Mesenchymal stem cell (in vitro differentiated cells and primary cell): ENCODE results near the gene TMEM176B.

Experiments
- DNase-seq: peaks from one replicate; pipeline ENCODE4 v3.0.0-alpha.2; 2013
- H2AFZ ChIP-seq: one replicate; pipeline ENCODE4 v1.6.1; 2013; ENCODE audit warnings: low read depth, mild to moderate bottlenecking, control low read depth, inconsistent platforms, low read length, moderate library complexity
- H2AK5ac ChIP-seq: 2 replicates; pipeline ENCODE4 v1.6.1; 2013; ENCODE audit warnings: low read length, moderate library complexity, mild to moderate bottlenecking, inconsistent platforms; ENCODE audit not compliant: severe bottlenecking
- H2BK120ac ChIP-seq: one replicate; pipeline ENCODE4 v1.6.1; 2013; ENCODE audit warnings: low read depth, mild to moderate bottlenecking, inconsistent platforms, low read length, moderate library complexity
- H2BK12ac ChIP-seq, 2 experiments: one replicate each; pipeline ENCODE4 v1.6.1; 2013; ENCODE audit warnings: inconsistent platforms in 2 of 2, low read length in 2 of 2, mild to moderate bottlenecking in 2 of 2, moderate library complexity in 2 of 2, control low read depth in 1 of 2
- H2BK15ac ChIP-seq: one replicate; pipeline ENCODE4 v1.6.1; 2013; ENCODE audit warnings: mild to moderate bottlenecking, low read depth, inconsistent platforms; ENCODE audit not compliant: poor library complexity, severe bottlenecking
- H2BK5ac ChIP-seq: 2 replicates; pipeline ENCODE4 v1.6.1; 2013; ENCODE audit warnings: low read depth, mild to moderate bottlenecking, low read length, control low read depth, inconsistent platforms; ENCODE audit not compliant: poor library complexity, severe bottlenecking
- H3K14ac ChIP-seq, 2 experiments: one replicate each; pipeline ENCODE4 v1.6.1; 2013; ENCODE audit warnings: inconsistent platforms in 2 of 2, low read length in 2 of 2, control low read depth in 1 of 2, mild to moderate bottlenecking in 1 of 2, moderate library complexity in 1 of 2
- H3K18ac ChIP-seq, 2 experiments: one replicate each; pipeline ENCODE4 v1.6.1; 2013; ENCODE audit warnings: inconsistent platforms in 2 of 2, low read length in 2 of 2, control low read depth in 1 of 2, low read depth in 1 of 2, mild to moderate bottlenecking in 1 of 2
- H3K23ac ChIP-seq, 2 experiments: one replicate each; pipeline ENCODE4 v1.6.1; 2013; ENCODE audit warnings: inconsistent platforms in 2 of 2, low read length in 2 of 2, mild to moderate bottlenecking in 2 of 2, moderate library complexity in 2 of 2, control low read depth in 1 of 2
- H3K27ac ChIP-seq: 2 replicates; pipeline ENCODE4 v1.5.1; 2013; ENCODE audit warnings: mild to moderate bottlenecking, moderate library complexity, low read length, control low read depth, inconsistent platforms; ENCODE audit not compliant: poor library complexity, severe bottlenecking
- H3K27me3 ChIP-seq, 2 experiments: 2 replicates each; pipeline versions ENCODE4 v1.6.1 to v1.7.0; 2013; ENCODE audit warnings: low read length in 2 of 2, mild to moderate bottlenecking in 2 of 2, moderate library complexity in 2 of 2, control low read depth in 1 of 2, inconsistent platforms in 1 of 2; ENCODE audit not compliant: control insufficient read depth in 1 of 2, insufficient read depth in 1 of 2
- H3K36me3 ChIP-seq, 2 experiments: 2 replicates each; pipeline versions ENCODE4 v1.6.1 to v1.7.0; 2013; ENCODE audit warnings: low read length in 2 of 2, control low read depth in 1 of 2, inconsistent platforms in 1 of 2, low read depth in 1 of 2, mild to moderate bottlenecking in 1 of 2; ENCODE audit not compliant: insufficient read depth in 2 of 2, control insufficient read depth in 1 of 2
- H3K4ac ChIP-seq, 2 experiments: one replicate each; pipeline ENCODE4 v1.6.1; 2013; ENCODE audit warnings: inconsistent platforms in 2 of 2, low read length in 2 of 2, mild to moderate bottlenecking in 2 of 2, moderate library complexity in 2 of 2, control low read depth in 1 of 2, low read depth in 1 of 2
- H3K4me1 ChIP-seq: 2 replicates; pipeline ENCODE4 v1.6.1; 2013; ENCODE audit warnings: low read depth, low read length, control low read depth; ENCODE audit not compliant: control insufficient read depth, insufficient read depth
- H3K4me2 ChIP-seq: 2 replicates; pipeline ENCODE4 v1.6.1; 2013; ENCODE audit warnings: low read length, mild to moderate bottlenecking, inconsistent platforms; ENCODE audit not compliant: poor library complexity, severe bottlenecking
- H3K4me3 ChIP-seq, 2 experiments: 2 replicates each; pipeline versions ENCODE4 v1.5.1 to v1.7.0; 2013; ENCODE audit warnings: low read length in 2 of 2, mild to moderate bottlenecking in 2 of 2, control low read depth in 1 of 2, low read depth in 1 of 2; ENCODE audit not compliant: insufficient read depth in 1 of 2
- H3K79me1 ChIP-seq: replicated peaks from 2 replicates; pipeline ENCODE4 v1.6.1; 2013; ENCODE audit warnings: mild to moderate bottlenecking, control low read depth, low read length, inconsistent platforms; ENCODE audit not compliant: poor library complexity, severe bottlenecking
- H3K9ac ChIP-seq: 2 replicates; pipeline ENCODE4 v1.7.0; 2013; ENCODE audit warnings: mild to moderate bottlenecking, low read length, moderate library complexity
- H3K9me3 ChIP-seq: 2 replicates; pipeline ENCODE4 v1.7.0; 2013; ENCODE audit warnings: mild to moderate bottlenecking, low read length; ENCODE audit not compliant: control insufficient read depth
- H4K8ac ChIP-seq: one replicate; pipeline ENCODE4 v1.6.1; 2013; ENCODE audit warnings: inconsistent platforms, mild to moderate bottlenecking, low read length, moderate library complexity
- H4K91ac ChIP-seq: one replicate; pipeline ENCODE4 v1.6.1; 2013; ENCODE audit warnings: mild to moderate bottlenecking, low read length, inconsistent platforms
- WGBS: methylation state at CpG from one replicate; pipeline ENCODE4 v1.1.7; 2013; ENCODE audit warnings: mixed read lengths; 5-methylcytosine and 5-hydroxymethylcytosine counted together

The TMEM176B gene

DNA sequence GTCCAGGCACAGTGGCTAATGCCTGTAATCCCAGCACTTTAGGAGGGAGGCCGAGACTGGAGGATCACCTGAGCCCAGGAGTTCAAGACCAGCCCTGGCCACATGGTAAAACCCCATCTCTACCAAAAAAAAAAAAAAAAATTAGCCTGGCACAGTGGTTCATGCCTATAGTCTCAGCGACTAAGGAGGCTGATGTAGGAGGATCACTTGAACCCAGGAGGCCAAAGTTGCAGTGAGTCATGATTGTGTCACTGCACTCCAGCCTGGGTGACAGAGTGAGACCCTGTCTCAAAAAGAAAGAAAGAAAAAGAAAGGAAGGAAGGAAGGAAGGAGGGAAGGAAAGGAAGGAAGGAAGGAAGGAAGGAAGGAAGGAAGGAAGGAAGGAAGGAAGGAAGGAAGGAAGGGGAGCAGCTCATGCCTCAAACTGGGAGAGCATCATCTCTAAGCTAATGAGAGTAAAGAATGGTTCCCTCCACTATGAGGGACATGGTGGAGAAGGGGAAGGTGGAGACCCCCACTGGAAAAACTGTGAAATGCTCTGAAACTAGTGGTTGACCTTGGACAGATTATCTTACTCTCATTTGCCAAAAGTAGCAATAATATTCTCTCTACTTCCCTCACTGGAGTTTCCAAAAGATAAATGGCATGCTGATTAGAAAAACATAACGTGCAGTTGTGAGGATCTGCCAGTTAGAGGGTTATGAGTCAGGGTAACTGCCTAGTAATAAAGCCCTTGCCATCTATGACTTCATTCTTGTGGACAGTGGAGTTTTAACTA lies 46.1 kb downstream of the TMEM176B start:
- Histone ChIP-seq H2BK12ac (no peak overlapping the region), H3K4me3 (no peak overlapping the region), H2AFZ (no peak overlapping the region), H3K27me3 (peaks cover 0 to 3% of the 10 kb centered on the region in 2 experiments), H3K9ac (no peak overlapping the region), H3K14ac (no peak overlapping the region), H3K23ac (no peak overlapping the region), H3K4me2 (no peak overlapping the region), H4K91ac (no peak overlapping the region), H2BK15ac (no peak overlapping the region), H2BK5ac (no peak overlapping the region), H2BK120ac (no peak overlapping the region), H3K27ac (no peak overlapping the region), H2AK5ac (no peak overlapping the region), H3K4ac (no peak overlapping the region), H3K36me3 (no peaks in the 10 kb centered on the region), H3K18ac (no peak overlapping the region), H4K8ac (no peak overlapping the region), H3K9me3 (no peaks in the 10 kb centered on the region), H3K79me1 (no peaks in the 10 kb centered on the region), H3K4me1 (no peaks in the 10 kb centered on the region)
- DNase-seq, result no peak
- WGBS, result 3% methylated on average over 1 of the region's 3 CpGs

- H4K91ac ChIP-seq, result no peak overlapping the region
- no peak for DNase-seq
Measured at GRCh38 chr7:150753239-150753638, 46.9 kb downstream of the TMEM176B start.

DNA sequence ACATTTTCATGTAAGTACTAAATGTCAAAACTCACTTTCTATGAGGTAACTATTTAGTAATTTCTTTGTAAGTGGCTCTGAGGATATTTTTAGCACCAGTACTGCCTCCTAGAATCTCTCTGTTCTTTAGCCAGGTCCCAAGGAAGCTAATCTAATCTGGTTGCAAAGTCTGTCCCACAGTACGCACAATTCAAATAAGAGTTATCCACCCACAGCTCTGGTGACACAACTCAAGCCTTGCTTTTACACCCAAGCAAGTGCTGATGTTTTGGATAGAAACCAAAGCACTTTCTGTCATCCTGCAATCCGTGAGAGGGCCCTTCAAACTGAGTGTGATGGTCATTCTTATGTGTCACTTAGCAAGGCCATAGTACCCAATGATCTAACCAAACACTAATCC lies 48.5 kb downstream of the TMEM176B start:
- Histone ChIP-seq H4K8ac (no peak overlapping the region), H2BK120ac (no peak overlapping the region), H2BK15ac (no peak overlapping the region), H3K4me3 (no peak overlapping the region), H3K36me3 (no peaks in the 10 kb centered on the region), H3K27ac (no peak overlapping the region), H3K79me1 (no peaks in the 10 kb centered on the region), H2BK5ac (no peak overlapping the region), H3K14ac (no peak overlapping the region), H3K4me1 (no peaks in the 10 kb centered on the region), H3K4ac (no peak overlapping the region), H3K4me2 (no peak overlapping the region), H2AK5ac (no peak overlapping the region), H3K18ac (no peak overlapping the region), H4K91ac (no peak overlapping the region), H2AFZ (no peak overlapping the region), H3K27me3 (peaks cover 0 to 13% of the 10 kb centered on the region in 2 experiments), H3K23ac (no peak overlapping the region), H2BK12ac (no peak overlapping the region), H3K9ac (no peak overlapping the region), H3K9me3 (no peaks in the 10 kb centered on the region)
- WGBS, result 45% methylated on average over 2 of the region's 2 CpGs
- DNase-seq, result no peak

More at GRCh38 chr7:150753239-150753638, 46.9 kb downstream of the TMEM176B start:
- Histone ChIP-seq H3K27ac (no peak overlapping the region), H3K4me2 (no peak overlapping the region), H3K79me1 (no peaks in the 10 kb centered on the region), H3K18ac (no peak overlapping the region), H2AFZ (no peak overlapping the region), H3K14ac (no peak overlapping the region), H3K4ac (no peak overlapping the region), H4K8ac (no peak overlapping the region), H2BK5ac (no peak overlapping the region), H3K27me3 (peaks cover 0 to 11% of the 10 kb centered on the region in 2 experiments), H2BK15ac (no peak overlapping the region), H3K4me3 (no peak overlapping the region), H2BK12ac (no peak overlapping the region), H3K9ac (no peak overlapping the region), H3K23ac (no peak overlapping the region), H3K36me3 (no peaks in the 10 kb centered on the region), H2AK5ac (no peak overlapping the region), H2BK120ac (no peak overlapping the region), H3K4me1 (no peaks in the 10 kb centered on the region), H3K9me3 (no peaks in the 10 kb centered on the region)
- 65% methylated on average over 6 of the region's 6 CpGs for WGBS

DNA sequence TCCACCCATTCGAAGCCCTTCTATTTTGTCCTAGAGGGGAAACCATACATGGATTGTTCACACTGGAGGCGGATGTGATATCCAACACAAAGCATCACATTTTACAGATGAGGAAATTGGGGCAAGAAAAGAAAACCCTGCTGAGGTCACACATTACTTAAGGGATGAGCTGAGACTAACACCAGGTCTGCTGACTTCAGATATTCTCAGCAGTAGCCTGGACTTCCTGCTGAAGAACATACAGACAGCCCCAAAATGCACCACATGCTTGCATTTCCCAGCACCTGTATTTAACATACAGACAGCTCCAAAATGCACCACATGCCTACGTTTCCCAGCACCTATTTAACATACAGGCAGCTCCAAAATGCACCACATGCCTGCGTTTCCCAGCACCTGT lies 51.8 kb downstream of the TMEM176B start:
- no peak overlapping the region for H3K18ac ChIP-seq
- no peak overlapping the region for H3K23ac ChIP-seq
- H2BK12ac ChIP-seq, result no peak overlapping the region
- no peak overlapping the region for H3K4ac ChIP-seq
- H3K79me1 ChIP-seq, result no peaks in the 10 kb centered on the region
- no peak overlapping the region for H2AFZ ChIP-seq
- H3K36me3 ChIP-seq, result no peaks in the 10 kb centered on the region
- H2BK15ac ChIP-seq, result no peak overlapping the region
- H2BK120ac ChIP-seq, result no peak overlapping the region
- no peak overlapping the region for H4K91ac ChIP-seq
- H2AK5ac ChIP-seq, result no peak overlapping the region
- 71% methylated on average over 2 of the region's 4 CpGs for WGBS
- H3K9me3 ChIP-seq, result no peaks in the 10 kb centered on the region
- no peak overlapping the region for H2BK5ac ChIP-seq
- H4K8ac ChIP-seq, result no peak overlapping the region
- peaks cover 0 to 13% of the 10 kb centered on the region in 2 experiments for H3K27me3 ChIP-seq
- no peak overlapping the region for H3K27ac ChIP-seq
- H3K4me1 ChIP-seq, result no peaks in the 10 kb centered on the region
- no peak for DNase-seq
- no peak overlapping the region for H3K4me2 ChIP-seq
- H3K9ac ChIP-seq, result no peak overlapping the region
- H3K4me3 ChIP-seq, result no peak overlapping the region
- H3K14ac ChIP-seq, result no peak overlapping the region
